ENCODE measurements around the gene RELA. TPM values are rescaled to one million over a fixed set of nuclear protein-coding genes. Genes with fewer than 3 reads are reported as not detected.

RELA gene
- total and polyA plus RNA-seq, 12 donors: 28.9 to 55.2 (median 38.7) TPM

- no peak for TF ChIP-seq CTCF (IDR thresholded peaks at IDR 0.05)
- Histone ChIP-seq H3K4me1 (peaks cover 36 to 71% (median 63%) of the 10 kb centered on the region in 9 donors), H3K36me3 (peaks cover 2 to 53% (median 12%) of the 10 kb centered on the region in 9 donors), H3K27me3 (no peaks in the 10 kb centered on the region), H3K9me3 (no peaks in the 10 kb centered on the region), H3K4me3 (peak overlapping the region; percentile 51 to 99 (median 97)), H3K27ac (peak overlapping the region; percentile 88 to 100 (median 98))
- DNase-seq (peak in 1 of 2 donors; percentile 43), ATAC-seq (no peak)
- intact Hi-C loops (cut with DNase I): loop anchor here in 3 of 10 donors (5.0 kb wide), 2 partner anchors 41 to 71 kb away; partner anchors contain the start of genes FAM89B (in 2 of the 3) and ZNRD2 (in 2 of the 3)
- WGBS, 2 donors: 23 to 26% methylated on average over 39 to 43 of the region's 43 CpGs
Observed at GRCh38 chr11:65613091-65613928, 49.4 kb downstream of the RELA start.

GRCh38 chr11:65612691-65613090 is 50.0 kb downstream of the RELA start:
- Histone ChIP-seq H3K27ac (peak overlapping the region; percentile 88 to 100 (median 98)), H3K27me3 (no peaks in the 10 kb centered on the region), H3K4me1 (peaks cover 40 to 75% (median 68%) of the 10 kb centered on the region in 9 donors), H3K4me3 (peak overlapping the region; percentile 51 to 99 (median 97)), H3K9me3 (no peaks in the 10 kb centered on the region), H3K36me3 (peaks cover 0 to 53% (median 7%) of the 10 kb centered on the region in 9 donors)
- no peak for TF ChIP-seq CTCF (IDR thresholded peaks at IDR 0.05)
- 50 to 58% methylated on average over 7 of the region's 7 CpGs for WGBS, 2 donors
- DNase-seq (no peak), ATAC-seq (no peak)
- intact Hi-C loops (cut with DNase I): loop anchor here in 3 of 10 donors (5.0 kb wide), 2 partner anchors 40 to 70 kb away; partner anchors contain the start of genes FAM89B (in 2 of the 3) and ZNRD2 (in 2 of the 3)

GRCh38 chr11:65611758-65612603 is 50.7 kb downstream of the RELA start:
- Histone ChIP-seq H3K4me1 (peaks cover 43 to 76% (median 68%) of the 10 kb centered on the region in 9 donors), H3K27ac (peak overlapping the region; percentile 88 to 100 (median 98)), H3K4me3 (peak overlapping the region; percentile 51 to 99 (median 97)), H3K27me3 (no peaks in the 10 kb centered on the region), H3K9me3 (no peaks in the 10 kb centered on the region), H3K36me3 (peaks cover 0 to 53% (median 7%) of the 10 kb centered on the region in 9 donors)
- DNase-seq (peak in 1 of 2 donors; percentile 44), ATAC-seq (no peak)
- WGBS, 2 donors: 43 to 54% methylated on average over 12 of the region's 12 CpGs
- TF ChIP-seq CTCF (IDR thresholded peaks at IDR 0.05): no peak
- intact Hi-C loops (cut with DNase I): loop anchor here in 4 of 10 donors (2.0 to 5.0 kb wide), 3 partner anchors 40 to 71 kb away; partner anchors contain the start of genes FAM89B (in 2 of the 4) and ZNRD2 (in 2 of the 4)
